EH (cell line): Measurements from ENCODE around the gene GCFC2.

Experiments
- DNase-seq: peaks from one replicate; pipeline ENCODE4 v3.0.0-alpha.2; 2015; ENCODE audit warnings: low read depth

GCFC2 gene

GRCh38 chr2:75679556-75679955 lies 31.2 kb downstream of the GCFC2 start:
- no peak for DNase-seq

GRCh38 chr2:75676464-75676863 lies 34.3 kb downstream of the GCFC2 start:
- DNase-seq, result no peak

GRCh38 chr2:75675908-75676307 lies 34.8 kb downstream of the GCFC2 start:
- no peak for DNase-seq

GRCh38 chr2:75675423-75675822 lies 35.3 kb downstream of the GCFC2 start:
- peak; percentile 15 for DNase-seq

GRCh38 chr2:75667884-75668283 lies 42.8 kb downstream of the GCFC2 start:
- DNase-seq, result peak; percentile 10

- DNase-seq, result no peak
Observed at GRCh38 chr2:75666911-75667310, 43.8 kb downstream of the GCFC2 start.

GRCh38 chr2:75657798-75658197 lies 52.9 kb downstream of the GCFC2 start:
- DNase-seq, result no peak

- no peak for DNase-seq
Observed at GRCh38 chr2:75656563-75656962, 54.2 kb downstream of the GCFC2 start.

- no peak for DNase-seq
Observed at GRCh38 chr2:75655861-75656260, 54.9 kb downstream of the GCFC2 start.

GRCh38 chr2:75654012-75654411 lies 56.7 kb downstream of the GCFC2 start:
- DNase-seq, result no peak

- DNase-seq, result no peak
Observed at GRCh38 chr2:75647771-75648170, 62.9 kb downstream of the GCFC2 start.

- DNase-seq, result peak; percentile 93
Observed at GRCh38 chr2:75646583-75647425, 63.9 kb downstream of the GCFC2 start, which contains the start of gene MRPL19. MRPL19 (plus strand) TSS chr2:75646783; CDS start chr2:75646808, 25 bp downstream.

GRCh38 chr2:75646090-75646582 lies 64.6 kb downstream of the GCFC2 start:
- no peak for DNase-seq

GRCh38 chr2:75645643-75646042 lies 65.1 kb downstream of the GCFC2 start:
- DNase-seq, result no peak

GRCh38 chr2:75643980-75644379 lies 66.7 kb downstream of the GCFC2 start:
- DNase-seq, result no peak

- DNase-seq, result no peak
Observed at GRCh38 chr2:75641587-75641986, 69.1 kb downstream of the GCFC2 start.

GRCh38 chr2:75640621-75641121 lies 70.0 kb downstream of the GCFC2 start:
- DNase-seq, result peak; percentile 82

- no peak for DNase-seq
Observed at GRCh38 chr2:75637568-75637967, 73.1 kb downstream of the GCFC2 start.

- no peak for DNase-seq
Observed at GRCh38 chr2:75634945-75635344, 75.8 kb downstream of the GCFC2 start.

GRCh38 chr2:75633620-75634019 lies 77.1 kb downstream of the GCFC2 start:
- no peak for DNase-seq

GRCh38 chr2:75632813-75633212 lies 77.9 kb downstream of the GCFC2 start:
- no peak for DNase-seq

- DNase-seq, result peak; percentile 45
Observed at GRCh38 chr2:75632091-75632701, 78.5 kb downstream of the GCFC2 start.

GRCh38 chr2:75627902-75628504 lies 82.7 kb downstream of the GCFC2 start:
- DNase-seq, result peak; percentile 79
